ENCODE results near the gene TMEM47. TPM values are rescaled to one million over a fixed set of nuclear protein-coding genes. Genes with fewer than 3 reads are reported as not detected.

Gene TMEM47
- total and polyA plus RNA-seq, 2 donors (not counting 1 experiment from before 2014, with no cell fraction given): not detected

- Mint-ChIP-seq H3K27me3 (no peaks in the 10 kb centered on the region), H3K9me3 (ENCODE audit: insufficient read depth) (no peaks in the 10 kb centered on the region), H3K27ac (no peak overlapping the region), H3K4me3 (no peak overlapping the region), H3K4me1 (no peaks in the 10 kb centered on the region)
- H3K36me3 ChIP-seq (replicated peaks in 1 of 2; ENCODE audit: control extremely low read depth in 1 of 2, control insufficient read depth in 1 of 2, extremely low read depth in 1 of 2, insufficient read depth in 2 of 2, low read length in 1 of 2): no peaks in the 10 kb centered on the region
- no peak overlapping the region for H3K4me2 ChIP-seq (replicated peaks; ENCODE audit: low read depth, low read length, poor library complexity, severe bottlenecking)
- no peak overlapping the region for H3K4me3 ChIP-seq (ENCODE audit: control extremely low read depth in 1 of 5, extremely low read depth in 1 of 5, insufficient read depth in 1 of 5, low read depth in 2 of 5, low read length in 4 of 5)
- no peak overlapping the region for H2AFZ ChIP-seq (ENCODE audit: insufficient read depth, low read depth, low read length, poor library complexity, severe bottlenecking)
- TF ChIP-seq CTCF (IDR thresholded peaks at IDR 0.05) (no peak), EZH2 (IDR thresholded peaks at IDR 0.05; ENCODE audit: borderline replicate concordance, insufficient read depth, low read depth, low read length, poor library complexity, severe bottlenecking) (no peak)
- no peaks in the 10 kb centered on the region for H3K27me3 ChIP-seq (replicated peaks in 1 of 4; ENCODE audit: control extremely low read depth in 1 of 4, control insufficient read depth in 3 of 4, insufficient read depth in 4 of 4, low read length in 3 of 4)
- no peaks in the 10 kb centered on the region for H4K20me1 ChIP-seq (ENCODE audit: control insufficient read depth, insufficient read depth, low read length, poor library complexity, severe bottlenecking)
- no peaks in the 10 kb centered on the region for H3K79me2 ChIP-seq (ENCODE audit: control insufficient read depth, insufficient read depth, low read length)
- ATAC-seq (ENCODE audit: low read depth): no peak
- DNase-seq: no peak
- no peaks in the 10 kb centered on the region for H3K9me3 ChIP-seq (ENCODE audit: control extremely low read depth in 1 of 3, control insufficient read depth in 2 of 3, insufficient read depth in 1 of 3, low read length in 2 of 3)
- H3K4me1 ChIP-seq (ENCODE audit: control insufficient read depth in 2 of 2, insufficient read depth in 2 of 2, low read length in 2 of 2): no peaks in the 10 kb centered on the region
- ChIA-PET CTCF (no interaction called here), POLR2A (no interaction called here)
- WGBS (ENCODE audit: insufficient coverage): no CpG with 5 or more reads among the region's 3 CpGs
- no peak overlapping the region for H3K9ac ChIP-seq (ENCODE audit: low read length)
- intact Hi-C loops (cut with micrococcal nuclease): no loop called here
- no peak overlapping the region for H3K27ac ChIP-seq (ENCODE audit: low read length in 2 of 2)
Measured at GRCh38 chrX:34631479-34632220, 25.4 kb downstream of the TMEM47 start.

GRCh38 chrX:34629572-34629971 is 27.5 kb downstream of the TMEM47 start:
- Histone ChIP-seq H3K4me1 (ENCODE audit: control insufficient read depth in 2 of 2, insufficient read depth in 2 of 2, low read length in 2 of 2) (no peaks in the 10 kb centered on the region), H3K27ac (ENCODE audit: low read length in 2 of 2) (no peak overlapping the region), H3K4me2 (replicated peaks; ENCODE audit: low read depth, low read length, poor library complexity, severe bottlenecking) (no peak overlapping the region), H2AFZ (ENCODE audit: insufficient read depth, low read depth, low read length, poor library complexity, severe bottlenecking) (no peak overlapping the region), H3K4me3 (ENCODE audit: control extremely low read depth in 1 of 5, extremely low read depth in 1 of 5, insufficient read depth in 1 of 5, low read depth in 2 of 5, low read length in 4 of 5) (no peak overlapping the region), H4K20me1 (ENCODE audit: control insufficient read depth, insufficient read depth, low read length, poor library complexity, severe bottlenecking) (no peaks in the 10 kb centered on the region), H3K9ac (ENCODE audit: low read length) (no peak overlapping the region), H3K27me3 (replicated peaks in 1 of 4; ENCODE audit: control extremely low read depth in 1 of 4, control insufficient read depth in 3 of 4, insufficient read depth in 4 of 4, low read length in 3 of 4) (no peaks in the 10 kb centered on the region), H3K79me2 (ENCODE audit: control insufficient read depth, insufficient read depth, low read length) (no peaks in the 10 kb centered on the region), H3K36me3 (replicated peaks in 1 of 2; ENCODE audit: control extremely low read depth in 1 of 2, control insufficient read depth in 1 of 2, extremely low read depth in 1 of 2, insufficient read depth in 2 of 2, low read length in 1 of 2) (no peaks in the 10 kb centered on the region), H3K9me3 (ENCODE audit: control extremely low read depth in 1 of 3, control insufficient read depth in 2 of 3, insufficient read depth in 1 of 3, low read length in 2 of 3) (no peaks in the 10 kb centered on the region)
- ChIA-PET POLR2A (no interaction called here), CTCF (no interaction called here)
- ATAC-seq (ENCODE audit: low read depth) (no peak), DNase-seq (no peak)
- Mint-ChIP-seq H3K4me1 (no peaks in the 10 kb centered on the region), H3K27ac (no peak overlapping the region), H3K9me3 (ENCODE audit: insufficient read depth) (no peaks in the 10 kb centered on the region), H3K27me3 (no peaks in the 10 kb centered on the region), H3K4me3 (no peak overlapping the region)
- TF ChIP-seq CTCF (IDR thresholded peaks at IDR 0.05): no peak
- no CpG with 5 or more reads among the region's 3 CpGs for WGBS (ENCODE audit: insufficient coverage)
- intact Hi-C loops (cut with micrococcal nuclease): no loop called here

Data from B cell (primary cell).